Mucosa of stomach (tissue), 1 donor: ENCODE data around the gene ADGRD2.
"Not testable (repeated sequence)": the region's sequence is repeated elsewhere in the genome, so short reads cannot be mapped to it uniquely, and the experiment has no call there.

Experiments
- H3K27me3 ChIP-seq: one replicate; pipeline ENCODE4 v1.7.0; 2013; ENCODE audit warnings: mild to moderate bottlenecking, low read length; ENCODE audit not compliant: control insufficient read depth, insufficient read depth
- H3K36me3 ChIP-seq: one replicate; pipeline ENCODE4 v1.7.0; 2013; ENCODE audit warnings: low read length; ENCODE audit not compliant: control insufficient read depth, insufficient read depth
- H3K4me1 ChIP-seq: one replicate; pipeline ENCODE4 v1.7.0; 2013; ENCODE audit warnings: mild to moderate bottlenecking, low read length; ENCODE audit not compliant: control insufficient read depth, insufficient read depth
- H3K4me3 ChIP-seq: one replicate; pipeline ENCODE4 v1.7.0; 2013; ENCODE audit warnings: low read length
- H3K9ac ChIP-seq: one replicate; pipeline ENCODE4 v1.7.0; 2013; ENCODE audit warnings: mild to moderate bottlenecking, low read length, moderate library complexity
- H3K9me3 ChIP-seq: one replicate; pipeline ENCODE4 v1.7.0; 2013; ENCODE audit warnings: mild to moderate bottlenecking, low read length, moderate library complexity; ENCODE audit not compliant: control insufficient read depth
- donor health status: Pancreatic carcinoma.

Gene ADGRD2

DNA sequence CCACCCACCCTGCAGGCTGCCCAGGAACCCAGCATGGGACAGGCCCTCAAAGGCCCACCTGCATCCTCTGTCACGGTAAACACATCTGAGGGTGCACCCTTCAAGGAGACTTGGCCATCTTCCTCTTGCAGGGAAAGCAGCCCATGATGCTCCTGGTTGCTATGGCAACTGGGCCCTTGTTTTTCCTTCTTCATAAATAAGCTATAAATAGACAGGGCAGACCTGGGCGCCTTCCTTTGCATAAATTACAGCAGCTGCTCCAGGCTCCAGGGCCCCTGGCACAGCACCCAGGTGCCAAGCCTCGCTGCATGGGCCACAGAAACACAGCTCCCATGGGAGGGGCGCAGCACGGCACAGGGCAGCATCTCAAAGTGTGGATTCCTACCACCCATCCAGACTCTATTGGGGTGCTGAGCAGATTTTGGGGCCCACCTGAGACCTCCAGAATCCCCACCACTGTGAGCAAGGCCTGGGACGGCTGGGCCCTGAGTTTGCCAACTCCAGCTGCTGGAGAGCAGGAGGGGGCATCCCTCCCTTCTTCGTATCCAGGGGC, 29.2 kb upstream of the ADGRD2 start:
- H3K9me3 ChIP-seq, result no peaks in the 10 kb centered on the region
- H3K4me3 ChIP-seq, result no peak overlapping the region
- H3K4me1 ChIP-seq, result no peaks in the 10 kb centered on the region
- H3K36me3 ChIP-seq, result no peaks in the 10 kb centered on the region
- H3K9ac ChIP-seq, result no peak overlapping the region
- H3K27me3 ChIP-seq, result no peaks in the 10 kb centered on the region

DNA sequence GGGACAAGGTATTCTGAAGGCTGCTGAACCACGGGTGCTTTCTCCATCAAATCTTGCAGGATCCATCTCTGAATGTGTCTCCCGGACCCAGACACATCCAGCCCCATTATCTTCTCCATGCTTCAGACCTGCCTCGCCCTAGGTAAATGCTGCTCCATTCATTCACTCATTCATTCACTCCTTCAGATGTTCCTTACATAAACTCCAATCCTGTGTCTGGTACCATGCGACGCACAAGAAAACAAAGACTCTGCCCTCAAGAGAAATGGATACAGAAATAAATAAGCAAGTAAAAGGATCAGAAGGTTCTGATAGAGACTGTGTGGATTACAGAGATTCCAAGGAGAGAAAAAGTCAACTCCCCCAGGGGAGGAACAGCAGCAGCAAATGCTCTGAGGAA, 27.1 kb upstream of the ADGRD2 start:
- H3K4me3 ChIP-seq, result no peak overlapping the region

DNA sequence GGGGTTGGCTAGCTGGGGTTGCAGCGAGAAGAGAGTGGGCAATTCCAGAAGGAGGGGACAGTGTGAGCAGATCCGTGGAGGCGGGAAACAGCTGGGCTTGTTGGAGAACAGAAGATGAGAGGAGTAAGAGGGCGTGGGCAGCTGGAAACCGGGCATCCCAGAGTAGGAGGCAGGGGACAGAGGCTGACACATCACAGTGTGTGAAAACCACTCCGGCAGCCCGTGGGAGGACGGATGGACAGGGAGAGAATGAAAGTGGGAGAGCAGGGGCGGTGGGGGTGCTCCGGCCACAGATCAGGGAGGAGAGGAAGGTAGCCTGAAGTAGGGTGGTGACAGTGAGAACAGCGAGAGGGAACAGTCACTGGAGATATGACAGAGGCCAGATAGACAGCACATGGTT, 26.7 kb upstream of the ADGRD2 start:
- no peaks in the 10 kb centered on the region for H3K27me3 ChIP-seq
- H3K9me3 ChIP-seq, result no peaks in the 10 kb centered on the region
- H3K36me3 ChIP-seq, result no peaks in the 10 kb centered on the region
- no peaks in the 10 kb centered on the region for H3K4me1 ChIP-seq
- H3K9ac ChIP-seq, result no peak overlapping the region
- H3K4me3 ChIP-seq, result no peak overlapping the region

More for the DNA sequence above, 27.1 kb upstream of the ADGRD2 start:
- Histone ChIP-seq H3K9me3 (no peaks in the 10 kb centered on the region), H3K27me3 (no peaks in the 10 kb centered on the region), H3K36me3 (no peaks in the 10 kb centered on the region), H3K9ac (no peak overlapping the region), H3K4me1 (no peaks in the 10 kb centered on the region)

DNA sequence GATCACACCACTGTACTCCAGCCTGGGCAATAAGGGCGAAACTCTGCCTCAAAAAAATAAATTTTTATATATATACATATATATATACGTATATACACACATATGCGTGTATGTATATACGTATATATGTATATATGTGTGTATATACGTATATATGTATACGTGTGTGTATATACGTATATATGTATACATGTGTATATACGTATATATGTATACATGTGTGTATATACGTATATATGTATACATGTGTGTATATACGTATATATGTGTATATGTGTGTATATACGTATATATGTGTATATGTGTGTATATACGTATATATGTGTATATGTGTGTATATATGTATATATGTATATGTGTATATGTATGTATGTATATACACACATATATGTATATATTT, 24.5 kb upstream of the ADGRD2 start:
- not testable (repeated sequence) for H3K4me3 ChIP-seq, H3K9ac ChIP-seq, H3K36me3 ChIP-seq, H3K9me3 ChIP-seq, H3K4me1 ChIP-seq, H3K27me3 ChIP-seq

DNA sequence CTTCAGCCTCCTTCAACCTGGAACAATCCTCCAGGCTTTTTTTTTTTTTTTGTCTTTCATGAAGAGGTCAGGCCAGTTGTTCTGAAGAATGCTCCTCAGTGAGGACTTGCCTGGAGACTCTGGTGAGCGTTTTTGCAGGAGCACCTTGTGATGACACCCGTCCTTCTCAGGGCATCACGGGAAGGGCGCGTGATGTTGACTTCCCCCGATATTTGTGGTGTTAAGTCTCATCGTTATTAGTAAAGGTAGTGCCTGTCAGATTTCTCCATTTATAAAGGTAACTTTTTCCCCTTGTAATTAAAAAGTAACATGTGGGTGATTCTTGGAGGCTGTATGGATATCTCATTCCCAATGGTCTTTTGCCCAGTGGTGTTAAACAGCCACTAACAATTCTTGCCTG, 23.9 kb upstream of the ADGRD2 start:
- Histone ChIP-seq H3K9me3 (no peaks in the 10 kb centered on the region), H3K9ac (no peak overlapping the region), H3K4me3 (no peak overlapping the region), H3K4me1 (no peaks in the 10 kb centered on the region), H3K27me3 (no peaks in the 10 kb centered on the region), H3K36me3 (no peaks in the 10 kb centered on the region)

DNA sequence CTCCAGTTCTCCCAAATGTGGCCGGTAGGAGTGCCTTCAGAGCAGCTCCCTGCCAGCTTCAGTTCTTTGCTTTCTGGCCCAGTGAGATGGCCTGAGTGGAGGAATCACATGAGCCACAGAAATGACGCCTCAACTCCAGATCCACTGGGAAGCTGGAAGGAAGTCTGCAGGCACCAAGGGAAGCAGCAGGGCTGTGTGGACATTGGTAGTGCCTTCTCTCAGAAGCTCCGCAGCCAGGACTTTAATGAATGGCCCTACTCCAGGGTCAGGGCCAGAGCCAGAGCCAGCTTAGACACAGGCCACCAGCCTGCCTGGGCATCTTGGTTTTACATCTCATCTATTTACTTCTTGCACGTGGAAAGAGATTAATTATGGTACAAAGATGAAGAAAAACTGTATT, 23.0 kb upstream of the ADGRD2 start:
- Histone ChIP-seq H3K9ac (no peak overlapping the region), H3K27me3 (no peaks in the 10 kb centered on the region), H3K9me3 (no peaks in the 10 kb centered on the region), H3K4me1 (no peaks in the 10 kb centered on the region), H3K4me3 (no peak overlapping the region), H3K36me3 (no peaks in the 10 kb centered on the region)

DNA sequence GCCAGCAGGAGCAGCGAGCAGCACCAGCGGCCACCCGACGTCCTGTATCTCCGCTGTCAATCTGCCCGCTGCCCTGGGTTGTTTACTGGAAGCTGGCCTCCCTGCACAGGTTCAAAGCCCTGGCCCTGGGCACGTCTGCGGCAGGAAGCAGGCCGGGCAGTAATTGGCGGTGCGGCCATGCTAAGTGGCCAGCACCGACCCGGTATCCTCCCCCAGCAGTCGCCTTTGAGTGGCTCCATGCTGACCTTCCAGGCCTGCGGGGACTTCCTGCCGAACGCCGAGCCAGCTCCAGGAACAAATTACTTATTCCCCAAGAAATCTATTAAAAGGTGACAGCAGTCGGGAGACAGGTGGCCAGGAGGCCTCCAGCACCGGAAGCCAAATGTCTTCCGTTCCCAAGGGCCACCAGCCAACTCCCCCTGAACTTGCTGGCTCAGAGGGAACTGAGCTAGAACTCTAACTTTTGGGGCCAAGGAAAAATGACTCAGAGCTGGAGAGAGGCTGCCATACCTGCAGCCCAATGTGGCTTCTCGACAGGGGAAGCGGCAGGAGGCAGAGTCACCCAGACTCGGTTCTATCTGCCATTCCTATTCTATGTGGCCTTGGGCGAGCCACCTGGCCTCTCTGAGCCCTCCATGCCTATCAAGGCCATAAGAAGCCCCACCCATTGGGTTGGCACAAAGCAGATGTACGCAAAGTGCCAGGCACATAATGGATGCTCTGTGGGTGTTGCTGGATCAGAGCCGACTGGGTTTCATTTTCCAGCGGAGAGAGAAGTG, 21.3 kb upstream of the ADGRD2 start:
- Histone ChIP-seq H3K9me3 (no peaks in the 10 kb centered on the region), H3K27me3 (no peaks in the 10 kb centered on the region), H3K9ac (no peak overlapping the region), H3K4me3 (no peak overlapping the region), H3K36me3 (no peaks in the 10 kb centered on the region), H3K4me1 (no peaks in the 10 kb centered on the region)

DNA sequence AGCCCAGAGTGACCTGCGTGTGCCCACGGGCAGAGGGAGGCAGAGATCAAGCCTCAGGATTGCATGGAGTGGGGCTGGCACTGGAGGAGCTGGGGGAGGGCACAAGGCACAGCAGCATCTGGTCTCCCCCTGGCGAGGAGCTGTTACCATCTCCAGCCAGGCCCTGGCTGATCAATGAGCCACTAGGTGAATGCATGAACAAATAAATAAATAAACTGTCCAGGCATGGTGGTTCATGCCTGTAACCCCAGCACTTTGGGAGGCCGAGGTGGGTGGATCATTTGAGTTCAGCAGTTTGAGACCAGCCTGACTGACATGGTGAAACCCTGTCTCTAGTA, 20.8 kb upstream of the ADGRD2 start:
- Histone ChIP-seq H3K36me3 (no peaks in the 10 kb centered on the region), H3K4me1 (no peaks in the 10 kb centered on the region), H3K27me3 (no peaks in the 10 kb centered on the region), H3K4me3 (no peak overlapping the region), H3K9ac (no peak overlapping the region), H3K9me3 (no peaks in the 10 kb centered on the region)

- Histone ChIP-seq H3K27me3 (peaks cover 3% of the 10 kb centered on the region), H3K9ac (no peak overlapping the region), H3K4me3 (no peak overlapping the region), H3K4me1 (no peaks in the 10 kb centered on the region), H3K36me3 (no peaks in the 10 kb centered on the region), H3K9me3 (no peaks in the 10 kb centered on the region)
Measured at GRCh38 chr9:124436320-124436719, 13.9 kb upstream of the ADGRD2 start.

DNA sequence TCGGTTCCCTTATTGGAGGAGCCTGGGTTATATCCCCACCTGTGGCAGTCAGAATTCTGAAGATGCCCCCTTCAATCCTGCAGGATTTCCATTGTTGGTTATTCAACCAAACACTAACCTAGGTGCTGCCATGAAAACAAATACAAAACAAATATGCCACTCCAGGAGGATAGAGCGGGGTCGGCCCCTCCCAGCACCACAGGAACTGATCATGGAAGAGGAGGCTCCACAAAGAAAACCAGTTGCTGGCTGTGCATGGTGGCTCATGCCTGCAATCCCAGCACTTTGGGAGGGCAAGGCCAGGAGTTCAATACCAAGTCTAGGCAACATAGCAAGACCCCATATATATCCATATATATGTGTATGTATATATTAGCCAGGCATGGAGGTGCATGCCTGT, 13.2 kb upstream of the ADGRD2 start:
- H3K9me3 ChIP-seq, result no peaks in the 10 kb centered on the region
- H3K4me1 ChIP-seq, result no peaks in the 10 kb centered on the region
- no peak overlapping the region for H3K4me3 ChIP-seq
- H3K36me3 ChIP-seq, result no peaks in the 10 kb centered on the region
- H3K9ac ChIP-seq, result no peak overlapping the region
- H3K27me3 ChIP-seq, result peaks cover 3% of the 10 kb centered on the region

GRCh38 chr9:124438091-124438490, 12.2 kb upstream of the ADGRD2 start:
- Histone ChIP-seq H3K27me3 (peaks cover 3% of the 10 kb centered on the region), H3K4me3 (no peak overlapping the region), H3K4me1 (no peaks in the 10 kb centered on the region), H3K9ac (no peak overlapping the region), H3K9me3 (no peaks in the 10 kb centered on the region), H3K36me3 (no peaks in the 10 kb centered on the region)

DNA sequence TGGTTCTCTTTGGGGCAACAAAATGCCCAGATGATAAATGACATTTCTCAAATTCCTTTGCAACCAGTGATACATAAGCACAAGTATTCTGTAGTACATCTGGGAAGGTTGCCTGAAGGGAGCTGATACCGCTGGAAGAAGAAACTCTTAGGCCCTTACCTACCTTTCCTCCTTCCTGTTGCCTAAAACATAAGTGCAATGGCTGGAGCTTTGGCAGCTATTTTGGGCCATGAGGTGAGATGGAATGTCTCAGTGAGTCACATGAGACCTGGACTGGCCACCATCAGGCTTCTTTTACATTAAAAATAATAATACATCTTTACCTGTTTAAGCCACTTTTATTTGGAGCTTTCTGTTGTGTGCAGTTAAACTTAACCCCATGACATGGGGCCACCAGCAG, 11.2 kb upstream of the ADGRD2 start:
- no peak overlapping the region for H3K4me3 ChIP-seq
- no peaks in the 10 kb centered on the region for H3K36me3 ChIP-seq
- H3K27me3 ChIP-seq, result peaks cover 3% of the 10 kb centered on the region
- H3K4me1 ChIP-seq, result no peaks in the 10 kb centered on the region
- no peak overlapping the region for H3K9ac ChIP-seq
- H3K9me3 ChIP-seq, result no peaks in the 10 kb centered on the region
